Duodenal mucosa (tissue), 2 donors: ENCODE results near the gene GPR141.

Source experiments
- H3K27ac ChIP-seq: one replicate; pipeline ENCODE4 v1.7.0; 2013; ENCODE audit warnings: low read depth, low read length
- H3K27me3 ChIP-seq, 2 donors: one replicate each; pipeline ENCODE4 v1.7.0; 2013; ENCODE audit warnings: low read length in 2 of 2, control low read depth in 1 of 2; ENCODE audit not compliant: insufficient read depth in 2 of 2, control insufficient read depth in 1 of 2
- H3K36me3 ChIP-seq, 2 donors: one replicate each; pipeline ENCODE4 v1.7.0; 2013; ENCODE audit warnings: low read length in 2 of 2, control low read depth in 1 of 2; ENCODE audit not compliant: insufficient read depth in 2 of 2, control insufficient read depth in 1 of 2
- H3K4me1 ChIP-seq, 2 donors: one replicate each; pipeline ENCODE4 v1.7.0; 2013; ENCODE audit warnings: low read length in 2 of 2, control low read depth in 1 of 2; ENCODE audit not compliant: insufficient read depth in 2 of 2, control insufficient read depth in 1 of 2
- H3K4me3 ChIP-seq, 2 donors: one replicate each; pipeline ENCODE4 v1.7.0; 2013; ENCODE audit warnings: low read length in 2 of 2, low read depth in 1 of 2
- H3K9ac ChIP-seq, 2 donors: one replicate each; pipeline ENCODE4 v1.7.0; 2013; ENCODE audit warnings: low read length in 2 of 2, low read depth in 1 of 2
- H3K9me3 ChIP-seq, 2 donors: one replicate each; pipeline ENCODE4 v1.7.0; 2013; ENCODE audit warnings: low read length in 2 of 2, control low read depth in 1 of 2; ENCODE audit not compliant: control insufficient read depth in 1 of 2

The GPR141 gene

DNA sequence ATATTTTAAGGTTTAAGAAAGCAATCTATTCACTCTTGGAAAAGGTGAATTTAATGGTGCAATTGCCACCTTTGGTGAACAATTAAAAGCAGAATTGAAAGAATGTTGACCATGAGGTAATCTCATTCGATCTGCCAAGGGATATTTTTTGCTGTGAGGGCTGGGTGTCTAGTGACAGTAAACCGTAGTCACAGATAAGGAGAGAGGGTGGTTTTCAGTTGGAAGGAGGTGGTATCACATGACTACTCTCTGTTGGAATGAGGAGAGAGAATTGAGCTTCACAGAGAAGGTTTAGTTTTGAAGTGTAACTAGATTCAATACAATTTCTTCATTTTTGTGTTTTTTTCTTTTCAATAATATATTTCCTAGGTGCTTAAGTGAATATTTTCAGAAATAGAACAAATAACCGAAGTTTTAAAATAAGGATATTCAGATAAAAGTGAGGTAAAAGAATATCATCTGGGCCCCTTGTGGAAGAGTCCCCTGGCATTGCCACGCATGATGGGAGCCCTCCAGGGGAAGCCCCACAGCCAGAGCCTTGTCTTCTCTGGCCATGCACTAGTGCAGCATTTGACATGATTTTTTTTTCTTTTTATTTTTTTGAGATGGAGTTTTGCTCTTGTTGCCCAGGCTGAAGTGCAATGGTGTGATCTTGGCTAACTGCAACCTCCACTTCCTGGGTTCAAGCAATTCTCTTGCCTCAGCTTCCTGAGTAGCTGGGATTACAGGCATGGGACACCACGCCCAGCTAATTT is 73.4 kb downstream of the GPR141 start:
- Histone ChIP-seq H3K9ac (no peak overlapping the region), H3K4me1 (no peaks in the 10 kb centered on the region), H3K9me3 (no peaks in the 10 kb centered on the region), H3K4me3 (no peak overlapping the region), H3K27me3 (no peaks in the 10 kb centered on the region), H3K27ac (no peak overlapping the region), H3K36me3 (no peaks in the 10 kb centered on the region)

GRCh38 chr7:37757563-37757962 is 74.0 kb downstream of the GPR141 start:
- no peaks in the 10 kb centered on the region for H3K36me3 ChIP-seq
- no peak overlapping the region for H3K9ac ChIP-seq
- no peaks in the 10 kb centered on the region for H3K4me1 ChIP-seq
- H3K4me3 ChIP-seq, result no peak overlapping the region
- no peak overlapping the region for H3K27ac ChIP-seq
- H3K27me3 ChIP-seq, result no peaks in the 10 kb centered on the region
- H3K9me3 ChIP-seq, result no peaks in the 10 kb centered on the region

- H3K27me3 ChIP-seq, result no peaks in the 10 kb centered on the region
- no peak overlapping the region for H3K4me3 ChIP-seq
- no peaks in the 10 kb centered on the region for H3K4me1 ChIP-seq
Measured at GRCh38 chr7:37758501-37759045, 75.0 kb downstream of the GPR141 start.

DNA sequence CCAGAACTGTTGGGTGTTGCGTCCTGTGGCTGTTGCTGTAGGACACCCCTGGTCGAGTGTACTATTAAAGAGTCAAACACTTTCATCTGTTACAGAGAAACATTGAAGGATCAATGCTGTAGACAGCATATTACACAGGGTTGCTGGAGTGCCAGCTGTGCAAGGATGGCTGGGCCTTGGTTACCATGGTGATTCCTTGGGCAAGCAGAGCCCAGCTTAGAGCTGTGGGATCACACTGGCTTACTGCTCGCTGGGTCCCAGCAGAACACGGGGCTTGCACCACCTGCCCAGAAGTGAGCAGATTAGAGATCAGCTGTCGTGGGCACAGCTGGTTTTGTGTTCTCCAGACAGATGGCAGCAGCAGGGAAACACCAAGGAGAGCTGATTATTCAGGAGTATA is 76.0 kb downstream of the GPR141 start:
- Histone ChIP-seq H3K9ac (no peak overlapping the region), H3K4me3 (no peak overlapping the region), H3K4me1 (no peaks in the 10 kb centered on the region), H3K27me3 (no peaks in the 10 kb centered on the region), H3K36me3 (no peaks in the 10 kb centered on the region), H3K27ac (no peak overlapping the region), H3K9me3 (no peaks in the 10 kb centered on the region)

More at GRCh38 chr7:37758501-37759045, 75.0 kb downstream of the GPR141 start:
- no peaks in the 10 kb centered on the region for H3K9me3 ChIP-seq
- H3K36me3 ChIP-seq, result no peaks in the 10 kb centered on the region
- no peak overlapping the region for H3K9ac ChIP-seq
- H3K27ac ChIP-seq, result no peak overlapping the region

DNA sequence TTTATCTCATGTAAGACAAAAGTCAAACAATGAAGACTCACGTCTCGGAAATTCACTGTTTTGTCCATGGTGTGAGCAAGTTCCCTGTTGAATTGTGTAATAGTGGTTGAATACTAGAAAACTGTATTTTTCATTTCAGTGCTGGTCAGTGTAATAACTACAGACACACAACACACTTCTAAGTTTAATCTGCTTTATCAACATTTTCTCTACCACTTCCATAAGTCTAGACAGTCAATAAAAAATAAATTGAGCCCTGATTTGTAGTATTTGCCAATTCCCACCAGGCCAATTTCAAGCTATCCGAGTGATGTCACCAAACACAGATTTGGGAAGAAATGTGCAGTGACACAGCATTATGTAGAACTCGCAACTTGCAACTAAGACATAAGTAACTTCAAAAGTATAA is 81.9 kb downstream of the GPR141 start:
- H3K27ac ChIP-seq, result no peak overlapping the region
- H3K4me3 ChIP-seq, result no peak overlapping the region
- no peaks in the 10 kb centered on the region for H3K4me1 ChIP-seq
- no peaks in the 10 kb centered on the region for H3K36me3 ChIP-seq
- H3K27me3 ChIP-seq, result no peaks in the 10 kb centered on the region
- H3K9ac ChIP-seq, result no peak overlapping the region
- no peaks in the 10 kb centered on the region for H3K9me3 ChIP-seq

DNA sequence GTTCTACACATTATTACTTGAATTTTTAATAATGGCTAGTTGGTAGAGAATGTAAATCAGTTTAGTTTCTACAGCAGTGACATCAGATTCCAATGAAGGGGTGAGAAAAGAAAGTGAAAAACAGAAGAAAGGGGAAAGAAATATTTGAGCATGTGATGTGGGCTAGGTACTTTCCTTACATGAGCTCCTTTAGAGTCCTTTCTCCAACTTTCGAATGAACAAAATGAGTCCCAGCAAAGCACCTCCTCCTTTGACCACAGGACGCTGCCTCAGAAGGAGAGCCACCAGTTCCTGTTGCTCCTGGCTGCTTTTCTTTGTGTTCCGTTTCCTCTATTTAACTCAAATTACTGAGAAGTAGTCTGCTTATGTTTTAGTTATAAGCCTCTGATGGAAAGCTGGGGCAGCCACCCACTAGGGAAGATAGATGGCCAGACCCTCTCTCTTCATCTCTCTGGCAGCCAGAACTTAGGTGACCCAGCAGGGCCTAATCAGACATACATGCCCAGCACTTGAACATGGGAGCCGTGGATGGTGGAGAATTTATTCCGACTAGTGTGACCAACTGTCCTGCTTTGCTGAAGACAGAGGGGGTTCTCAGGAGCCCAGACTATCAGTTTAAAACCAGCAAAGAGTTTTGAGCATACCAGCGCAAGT is 82.4 kb downstream of the GPR141 start:
- Histone ChIP-seq H3K27me3 (no peaks in the 10 kb centered on the region), H3K4me1 (no peaks in the 10 kb centered on the region), H3K36me3 (no peaks in the 10 kb centered on the region), H3K27ac (no peak overlapping the region), H3K4me3 (no peak overlapping the region), H3K9me3 (no peaks in the 10 kb centered on the region), H3K9ac (no peak overlapping the region)

DNA sequence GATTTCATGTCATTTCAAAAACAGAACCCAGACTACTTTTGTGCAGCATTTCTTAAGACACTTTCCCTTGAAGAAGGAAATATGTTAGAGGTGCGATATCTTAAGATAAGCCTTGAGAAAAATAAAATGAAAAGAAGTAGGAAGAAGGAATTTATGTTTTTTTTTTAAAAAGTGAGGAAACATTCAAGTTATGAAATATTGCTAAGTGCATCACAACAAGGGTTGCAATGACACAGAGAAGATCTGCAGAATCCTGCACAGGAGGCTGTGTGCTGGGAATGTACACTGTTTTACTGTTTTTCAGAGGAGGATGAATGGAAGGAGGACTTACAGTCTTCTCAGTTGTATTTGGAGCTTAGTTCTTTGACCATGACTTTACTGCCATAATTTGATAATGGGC is 85.0 kb downstream of the GPR141 start:
- Histone ChIP-seq H3K27ac (no peak overlapping the region), H3K9ac (no peak overlapping the region), H3K4me1 (no peaks in the 10 kb centered on the region), H3K27me3 (no peaks in the 10 kb centered on the region), H3K9me3 (no peaks in the 10 kb centered on the region), H3K4me3 (no peak overlapping the region), H3K36me3 (no peaks in the 10 kb centered on the region)

DNA sequence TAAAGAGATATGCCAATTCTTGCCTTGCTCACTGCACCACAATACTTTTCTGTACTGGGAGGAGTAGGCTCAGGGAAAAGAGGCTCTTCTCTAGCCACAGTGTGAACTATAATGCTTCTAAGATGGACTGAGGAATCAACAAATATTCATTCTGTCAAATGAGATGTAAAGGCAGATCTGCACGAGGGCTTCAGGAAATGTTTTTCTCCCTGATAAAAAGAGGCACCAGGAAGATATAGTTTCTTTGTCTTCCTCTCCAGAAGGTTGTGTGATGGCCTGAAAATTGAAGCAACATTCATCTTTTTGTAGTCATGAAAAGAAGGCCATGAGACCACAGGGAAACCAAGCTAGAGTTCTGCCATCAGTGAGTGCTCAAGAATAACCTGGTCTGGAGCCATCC is 85.7 kb downstream of the GPR141 start:
- no peaks in the 10 kb centered on the region for H3K27me3 ChIP-seq
- H3K27ac ChIP-seq, result no peak overlapping the region
- no peaks in the 10 kb centered on the region for H3K9me3 ChIP-seq
- no peak overlapping the region for H3K4me3 ChIP-seq
- H3K4me1 ChIP-seq, result no peaks in the 10 kb centered on the region
- no peak overlapping the region for H3K9ac ChIP-seq
- no peaks in the 10 kb centered on the region for H3K36me3 ChIP-seq

- no peak overlapping the region for H3K27ac ChIP-seq
- H3K36me3 ChIP-seq, result no peaks in the 10 kb centered on the region
- no peaks in the 10 kb centered on the region for H3K9me3 ChIP-seq
- H3K4me3 ChIP-seq, result no peak overlapping the region
- no peak overlapping the region for H3K9ac ChIP-seq
- no peaks in the 10 kb centered on the region for H3K4me1 ChIP-seq
- H3K27me3 ChIP-seq, result no peaks in the 10 kb centered on the region
Measured at GRCh38 chr7:37769726-37770125, 86.2 kb downstream of the GPR141 start.

DNA sequence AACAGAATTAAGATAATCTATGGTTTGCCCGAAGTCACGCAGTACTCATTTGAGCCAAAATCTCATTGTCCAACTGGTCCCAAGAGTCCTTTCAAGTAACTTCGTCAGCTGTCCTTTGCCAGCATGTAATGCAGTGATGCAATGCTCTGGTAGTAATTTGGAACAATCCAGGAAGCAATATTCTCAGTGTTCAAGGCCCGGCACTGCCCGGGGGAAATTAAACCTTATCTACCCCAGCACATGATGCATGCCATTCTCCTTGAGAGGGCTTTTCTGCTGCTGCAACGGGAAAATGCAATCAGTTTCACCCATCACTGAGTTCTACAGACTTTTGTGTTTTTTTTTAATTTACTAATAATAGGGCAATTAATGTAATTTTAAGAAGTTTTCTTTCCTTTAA is 87.3 kb downstream of the GPR141 start:
- Histone ChIP-seq H3K36me3 (no peaks in the 10 kb centered on the region), H3K9ac (no peak overlapping the region), H3K27me3 (no peaks in the 10 kb centered on the region), H3K9me3 (peaks cover 0 to under 1% of the 10 kb centered on the region in 2 donors), H3K4me3 (no peak overlapping the region), H3K4me1 (no peaks in the 10 kb centered on the region), H3K27ac (no peak overlapping the region)
